KG1 (cell line): ENCODE data around the gene CHIT1.
"Not testable (repeated sequence)": the region's sequence is repeated elsewhere in the genome, so short reads cannot be mapped to it uniquely, and the experiment has no call there.

Experiments
- DNase-seq: peaks from one replicate; lab custom pipeline; 2025; lab: John Stamatoyannopoulos, UW

The CHIT1 gene

GRCh38 chr1:203265541-203265940 is 36.1 kb upstream of the CHIT1 start:
- DNase-seq: no peak

GRCh38 chr1:203264052-203264501 is 34.6 kb upstream of the CHIT1 start:
- DNase-seq: no peak

GRCh38 chr1:203263496-203263895 is 34.0 kb upstream of the CHIT1 start:
- no peak for DNase-seq

GRCh38 chr1:203256636-203257035 is 27.2 kb upstream of the CHIT1 start:
- DNase-seq: not testable (repeated sequence)

GRCh38 chr1:203254782-203255181 is 25.3 kb upstream of the CHIT1 start:
- DNase-seq: not testable (repeated sequence)

GRCh38 chr1:203252678-203253077 is 23.2 kb upstream of the CHIT1 start:
- DNase-seq: no peak

- no peak for DNase-seq
Measured at GRCh38 chr1:203251466-203251865, 22.0 kb upstream of the CHIT1 start.

- no peak for DNase-seq
Measured at GRCh38 chr1:203250911-203251310, 21.4 kb upstream of the CHIT1 start.

- DNase-seq: no peak
Measured at GRCh38 chr1:203244776-203245175, 15.3 kb upstream of the CHIT1 start.

GRCh38 chr1:203241708-203242107 is 12.2 kb upstream of the CHIT1 start:
- not testable (repeated sequence) for DNase-seq

GRCh38 chr1:203239526-203240305 is 10.2 kb upstream of the CHIT1 start:
- DNase-seq: no peak

GRCh38 chr1:203239081-203239480 is 9.6 kb upstream of the CHIT1 start:
- DNase-seq: no peak

- no peak for DNase-seq
Measured at GRCh38 chr1:203238535-203238934, 9.1 kb upstream of the CHIT1 start.

- not testable (repeated sequence) for DNase-seq
Measured at GRCh38 chr1:203234901-203235300, 5.4 kb upstream of the CHIT1 start.

- DNase-seq: no peak
Measured at GRCh38 chr1:203228670-203229069, 803 bp downstream of the CHIT1 start.

- no peak for DNase-seq
Measured at GRCh38 chr1:203227371-203228083, 1.9 kb downstream of the CHIT1 start.

- no peak for DNase-seq
Measured at GRCh38 chr1:203225071-203225470, 4.4 kb downstream of the CHIT1 start.

GRCh38 chr1:203223012-203223775 is 6.3 kb downstream of the CHIT1 start:
- no peak for DNase-seq

- no peak for DNase-seq
Measured at GRCh38 chr1:203219934-203220333, 9.5 kb downstream of the CHIT1 start.

GRCh38 chr1:203219171-203219570 is 10.3 kb downstream of the CHIT1 start:
- no peak for DNase-seq

GRCh38 chr1:203217668-203218067 is 11.8 kb downstream of the CHIT1 start:
- no peak for DNase-seq

- DNase-seq: no peak
Measured at GRCh38 chr1:203217139-203217655, 12.3 kb downstream of the CHIT1 start.
